ENCODE measurements around the gene HOXA1. TPM values are rescaled to one million over a fixed set of nuclear protein-coding genes. Genes with fewer than 3 reads are reported as not detected.

The HOXA1 gene
- total RNA-seq, 4 donors from 2014 or later: 0.16 to 0.36 TPM; not detected in 2

- Histone ChIP-seq H3K9me3 (no peaks in the 10 kb centered on the region), H3K27me3 (no peaks in the 10 kb centered on the region), H3K27ac (no peak overlapping the region), H3K4me1 (peaks cover 0 to 4% of the 10 kb centered on the region in 2 donors), H3K4me3 (no peak overlapping the region), H3K36me3 (no peaks in the 10 kb centered on the region)
- TF ChIP-seq POLR2A (IDR thresholded peaks at IDR 0.05) (no peak), CTCF (IDR thresholded peaks at IDR 0.05 in 4 of 5, conservative IDR thresholded peaks at IDR 0.05 in 1 of 5) (no peak)
- in situ Hi-C loops (cut with MboI; ENCODE audit: low sequenced_read_pairs in 4 of 4): no loop called here
- intact Hi-C loops (cut with DNase I; ENCODE audit: low total_unique reads): no loop called here
- DNase-seq (no peak), ATAC-seq (no peak)
Measured at GRCh38 chr7:27065709-27066108, 30.1 kb downstream of the HOXA1 start.

GRCh38 chr7:27064661-27065060 lies 31.1 kb downstream of the HOXA1 start:
- intact Hi-C loops (cut with DNase I; ENCODE audit: low total_unique reads): no loop called here
- Histone ChIP-seq H3K9me3 (no peaks in the 10 kb centered on the region), H3K4me3 (no peak overlapping the region), H3K36me3 (no peaks in the 10 kb centered on the region), H3K27me3 (no peaks in the 10 kb centered on the region), H3K4me1 (peaks cover 0 to 4% of the 10 kb centered on the region in 2 donors), H3K27ac (no peak overlapping the region)
- DNase-seq: no peak
- no peak for ATAC-seq
- TF ChIP-seq CTCF (IDR thresholded peaks at IDR 0.05 in 4 of 5, conservative IDR thresholded peaks at IDR 0.05 in 1 of 5): no peak
- TF ChIP-seq POLR2A (IDR thresholded peaks at IDR 0.05): no peak
- in situ Hi-C loops (cut with MboI; ENCODE audit: low sequenced_read_pairs in 4 of 4): no loop called here

GRCh38 chr7:27064159-27064558 lies 31.6 kb downstream of the HOXA1 start:
- TF ChIP-seq CTCF (IDR thresholded peaks at IDR 0.05 in 4 of 5, conservative IDR thresholded peaks at IDR 0.05 in 1 of 5) (no peak), POLR2A (IDR thresholded peaks at IDR 0.05) (no peak)
- in situ Hi-C loops (cut with MboI; ENCODE audit: low sequenced_read_pairs in 4 of 4): no loop called here
- Histone ChIP-seq H3K4me3 (no peak overlapping the region), H3K9me3 (no peaks in the 10 kb centered on the region), H3K27me3 (no peaks in the 10 kb centered on the region), H3K36me3 (no peaks in the 10 kb centered on the region), H3K27ac (no peak overlapping the region), H3K4me1 (peaks cover 0 to 4% of the 10 kb centered on the region in 2 donors)
- ATAC-seq: no peak
- no peak for DNase-seq
- intact Hi-C loops (cut with DNase I; ENCODE audit: low total_unique reads): no loop called here

GRCh38 chr7:27062946-27063345 lies 32.9 kb downstream of the HOXA1 start:
- Histone ChIP-seq H3K9me3 (no peaks in the 10 kb centered on the region), H3K36me3 (no peaks in the 10 kb centered on the region), H3K27me3 (no peaks in the 10 kb centered on the region), H3K27ac (no peak overlapping the region), H3K4me1 (peaks cover 0 to 4% of the 10 kb centered on the region in 2 donors), H3K4me3 (no peak overlapping the region)
- no peak for ATAC-seq
- intact Hi-C loops (cut with DNase I; ENCODE audit: low total_unique reads): no loop called here
- TF ChIP-seq POLR2A (IDR thresholded peaks at IDR 0.05) (no peak), CTCF (IDR thresholded peaks at IDR 0.05 in 4 of 5, conservative IDR thresholded peaks at IDR 0.05 in 1 of 5) (no peak)
- in situ Hi-C loops (cut with MboI; ENCODE audit: low sequenced_read_pairs in 4 of 4): no loop called here
- no peak for DNase-seq

- ATAC-seq (no peak), DNase-seq (no peak)
- Histone ChIP-seq H3K27me3 (no peaks in the 10 kb centered on the region), H3K9me3 (no peaks in the 10 kb centered on the region), H3K36me3 (no peaks in the 10 kb centered on the region), H3K4me1 (no peaks in the 10 kb centered on the region), H3K4me3 (no peak overlapping the region), H3K27ac (no peak overlapping the region)
- intact Hi-C loops (cut with DNase I; ENCODE audit: low total_unique reads): no loop called here
- TF ChIP-seq CTCF (IDR thresholded peaks at IDR 0.05 in 4 of 5, conservative IDR thresholded peaks at IDR 0.05 in 1 of 5): no peak
- TF ChIP-seq POLR2A (IDR thresholded peaks at IDR 0.05): no peak
- in situ Hi-C loops (cut with MboI; ENCODE audit: low sequenced_read_pairs in 4 of 4): no loop called here
Measured at GRCh38 chr7:27053153-27053552, 42.6 kb downstream of the HOXA1 start.

Measured in gastrocnemius medialis (tissue), 4 donors.